GM12878 (cell line): ENCODE data around the gene CAMKMT. TPM values are rescaled to one million over a fixed set of nuclear protein-coding genes. Genes with fewer than 3 reads are reported as not detected.

ENCODE experiments used
- ATAC-seq: fragments of 200-7000 bp; cut with Tn5 transposase; 3 replicates; pipeline ENCODE4 v1.9.1; 2020; ENCODE audit warnings: mild to moderate bottlenecking, moderate library complexity
- BruUV-seq: library from RNA; stranded (reverse); fragments of 400-500 nt; replicated peaks from 2 replicates; lab custom pipeline; 2021; lab: Mats Ljungman, UMichigan
- CTCF ChIA-PET: fragments of 300-600 bp; sonication (Branson Sonifier 250); formaldehyde crosslinking; extraction: SDS; loops from one replicate; lab custom pipeline; 2021; ENCODE audit warnings: inconsistent platforms; lab: Yijun Ruan, JAX
- POLR2A ChIA-PET: fragments of 350-600 bp; formaldehyde crosslinking; extraction: SDS; loops from one replicate; lab custom pipeline; 2021; ENCODE audit warnings: inconsistent platforms; lab: Charles Lee
- RAD21 ChIA-PET: fragments of 300-600 bp; sonication (Branson Sonifier 250); formaldehyde crosslinking; loops from one replicate; lab custom pipeline; 2023; ENCODE audit warnings: antibody characterized with exemption; ENCODE audit not compliant: unreplicated experiment; lab: Charles Lee
- SMC1A ChIA-PET: fragments of 300-600 bp; sonication (Branson Sonifier 250); formaldehyde crosslinking; loops from one replicate; lab custom pipeline; 2023; ENCODE audit not compliant: unreplicated experiment, uncharacterized antibody; lab: Charles Lee
- DNase-seq: peaks from one replicate; pipeline ENCODE4 v3.0.0-alpha.2; 2011; ENCODE audit warnings: low read depth, low spot score
- FAIRE-seq: peaks from 3 replicates; lab custom pipeline; 2011; peaks lifted over from hg19 to GRCh38; lab: Jason Lieb, UNC
- H2AFZ ChIP-seq: 2 replicates; pipeline ENCODE4 v1.6.0; 2011; ENCODE audit warnings: low read depth, low read length, control low read depth; ENCODE audit not compliant: control insufficient read depth
- H3K27ac ChIP-seq: 2 replicates; pipeline ENCODE4 v1.5.1; 2011; ENCODE audit warnings: control low read depth; ENCODE audit not compliant: control insufficient read depth, insufficient read depth
- H3K27me3 ChIP-seq, 2 experiments: replicated peaks in 1 of 2; 2 replicates each; pipeline versions ENCODE4 v1.6.0 to v1.6.1; 2011; ENCODE audit warnings: low read length in 1 of 2; ENCODE audit not compliant: control insufficient read depth in 2 of 2, insufficient read depth in 2 of 2
- H3K36me3 ChIP-seq, 2 experiments: 2 replicates each; pipeline ENCODE4 v1.5.1; 2011; ENCODE audit warnings: low read length in 1 of 2; ENCODE audit not compliant: control insufficient read depth in 2 of 2, insufficient read depth in 2 of 2
- H3K4me1 ChIP-seq: 2 replicates; pipeline ENCODE4 v1.6.1; 2011; ENCODE audit warnings: mild to moderate bottlenecking, low read length, moderate library complexity, mixed read lengths; ENCODE audit not compliant: control insufficient read depth, insufficient read depth
- H3K4me2 ChIP-seq: 2 replicates; pipeline ENCODE4 v1.6.0; 2011; ENCODE audit warnings: control low read depth; ENCODE audit not compliant: control insufficient read depth, insufficient read depth
- H3K4me3 ChIP-seq: fragments of 200-600 bp; sonication (generic); 2 replicates; pipeline ENCODE4 v1.5.1; 2016
- H3K79me2 ChIP-seq: 2 replicates; pipeline ENCODE4 v1.6.0; 2011; ENCODE audit warnings: low read length; ENCODE audit not compliant: control insufficient read depth, insufficient read depth
- H3K9ac ChIP-seq: 2 replicates; pipeline ENCODE4 v1.8.0; 2011; ENCODE audit warnings: low read length, control low read depth, mixed read lengths; ENCODE audit not compliant: control insufficient read depth, insufficient read depth
- H3K9me3 ChIP-seq: replicated peaks from 3 replicates; pipeline ENCODE4 v1.5.1; 2011; ENCODE audit warnings: mild to moderate bottlenecking, low read length; ENCODE audit not compliant: control insufficient read depth, insufficient read depth
- H4K20me1 ChIP-seq: 2 replicates; pipeline ENCODE4 v1.6.0; 2011; ENCODE audit not compliant: control insufficient read depth, insufficient read depth
- BCLAF1 ChIP-seq: fragments of 450-650 bp; IDR thresholded peaks from 2 replicates; pipeline ENCODE4 v1.6.1; 2017; ENCODE audit warnings: antibody characterized with exemption, mild to moderate bottlenecking, moderate library complexity
- CEBPZ ChIP-seq: fragments of 150-350 bp; IDR thresholded peaks from 2 replicates; pipeline ENCODE4 v1.6.1; 2016; ENCODE audit warnings: low read depth, low read length
- EGR1 ChIP-seq, 2 experiments: IDR thresholded peaks; 1 replicate in 1 of 2; 2 replicates in 1 of 2; pipeline ENCODE4 v1.6.1; 2011 to 2012; ENCODE audit warnings: low read depth in 2 of 2, low read length in 2 of 2, borderline replicate concordance in 1 of 2, mild to moderate bottlenecking in 1 of 2, moderate library complexity in 1 of 2
- MEF2B ChIP-seq: fragments of 450-650 bp; IDR thresholded peaks from 2 replicates; pipeline ENCODE4 v1.6.1; 2018; ENCODE audit warnings: mild to moderate bottlenecking, moderate library complexity; ENCODE audit not compliant: partially characterized antibody, poor library complexity, severe bottlenecking
- SIX5 ChIP-seq: IDR thresholded peaks from 2 replicates; pipeline ENCODE4 v1.6.1; 2011; ENCODE audit warnings: mild to moderate bottlenecking, low read depth, low read length, moderate library complexity; ENCODE audit not compliant: severe bottlenecking
- WGBS: methylation state at CpG from one replicate; pipeline ENCODE4 v1.1.6; 2016; ENCODE audit warnings: low lambda C conversion rate; ENCODE audit not compliant: insufficient replicate concordance, insufficient coverage; ENCODE audit errors: missing lambda C conversion rate; 5-methylcytosine and 5-hydroxymethylcytosine counted together
- in situ Hi-C: fragments of 300-500 bp; cut with MboI; formaldehyde crosslinking; loops from 9 replicates; pipeline ENCODE4 v1.14.3; 2018; ENCODE audit warnings: mixed read lengths
- intact Hi-C: fragments of 100-400 bp; cut with micrococcal nuclease; formaldehyde crosslinking; loops from one replicate; pipeline ENCODE4 v1.14.2; 2022; ENCODE audit not compliant: unreplicated experiment
- polyA plus RNA-seq, 11 experiments: library from polyadenylated mRNA; depleted of rRNA in 4 of 11; unstranded in 6 of 11; stranded (reverse) in 5 of 11; fragments of >200 nt; fragmentation: Nextera tagmentation in 4 of 11; fragmentation: Illumina TruSeq in 1 of 11; extraction: Ambion mirVana in 4 of 11; extraction: Trizol in 1 of 11; gene quantifications; 1 replicate in 1 of 11; 2 replicates in 10 of 11; pipeline versions ENCODE4 v1.2.1 to v1.2.3, GENCODE V29; 2011 to 2016; ENCODE audit warnings: inconsistent platforms in 2 of 11, missing spikeins in 2 of 11, low read depth in 1 of 11
- total RNA-seq, 4 experiments: library from RNA; depleted of rRNA in 3 of 4; stranded (reverse); fragments of >200 nt in 3 of 4; fragmentation: Illumina TruSeq in 1 of 4; extraction: Trizol in 1 of 4; gene quantifications; 2 replicates each; pipeline versions ENCODE4 v1.2.1 to v1.2.3, GENCODE V29; 2013 to 2021

Gene CAMKMT
- total and polyA plus RNA-seq, 10 of the 15 experiments (the other 5 are each of a cell fraction or from before 2014, with no cell fraction given), result 2.7 to 16.0 (median 11.8) TPM

- no peak for TF ChIP-seq MEF2B
These were observed 451.9 kb downstream of the CAMKMT start (continued) for GRCh38 chr2:44813658-44814057.

- ChIA-PET CTCF (interaction anchor here (0.8 kb wide), 1 partner anchor 340 kb away, joined by 3 read pairs; no protein-coding TSS in a partner anchor), SMC1A (no interaction called here), POLR2A (no interaction called here), RAD21 (no interaction called here)
- Histone ChIP-seq H2AFZ (no peak overlapping the region), H3K9ac (no peak overlapping the region), H3K9me3 (no peaks in the 10 kb centered on the region), H3K4me2 (no peak overlapping the region), H3K4me3 (no peak overlapping the region), H3K4me1 (no peaks in the 10 kb centered on the region), H3K27me3 (peaks cover 0 to 2% of the 10 kb centered on the region in 2 experiments; a peak in 1 of 4 replicates), H3K79me2 (no peaks in the 10 kb centered on the region)
- in situ Hi-C loops, result no loop called here
- intact Hi-C loops, result no loop called here
- WGBS, result 53% methylated on average over 7 of the region's 7 CpGs
- FAIRE-seq (no peak), ATAC-seq (no peak)
- no peak for TF ChIP-seq CEBPZ
- TF ChIP-seq EGR1 (IDR thresholded peaks at IDR 0.05; ENCODE audit: borderline replicate concordance in 1 of 2, low read depth in 2 of 2, low read length in 2 of 2), result no peak
- no peak for TF ChIP-seq BCLAF1
- TF ChIP-seq SIX5, result no peak
- TF ChIP-seq, all 136 proteins: peak for 0
- Histone ChIP-seq H4K20me1 (no peaks in the 10 kb centered on the region), H3K27ac (no peak overlapping the region), H3K36me3 (no peaks in the 10 kb centered on the region)
- no TSS peak for BruUV-seq
- DNase-seq, result no peak
These were observed 455.5 kb downstream of the CAMKMT start for GRCh38 chr2:44817256-44817655.
